SK-N-SH treated with all-trans-retinoic acid at 6 μM for 48 hours (cell line): ENCODE measurements around the gene BATF3.

ENCODE experiments used
- ARNTL ChIP-seq: fragments of 450-650 bp; formaldehyde crosslinking; IDR thresholded peaks from 2 replicates; pipeline ENCODE4 v1.5.0; 2020; ENCODE audit warnings: low read depth, mild to moderate bottlenecking, moderate library complexity, borderline replicate concordance
- BACH2 ChIP-seq: fragments of 250-450 bp; sonication (Bioruptor Pico); IDR thresholded peaks from 2 replicates; pipeline ENCODE4 v1.9.0; 2021; ENCODE audit warnings: mild to moderate bottlenecking, borderline replicate concordance
- CSDC2 ChIP-seq: fragments of 250-450 bp; sonication (Bioruptor Pico); IDR thresholded peaks from 2 replicates; pipeline ENCODE4 v1.5.0; 2020; ENCODE audit warnings: mild to moderate bottlenecking, moderate library complexity
- ESRRG ChIP-seq: fragments of 250-450 bp; sonication (Bioruptor Pico); IDR thresholded peaks from 2 replicates; pipeline ENCODE4 v1.6.1; 2021; ENCODE audit warnings: mild to moderate bottlenecking
- GLIS3 ChIP-seq: fragments of 250-450 bp; sonication (Bioruptor Pico); IDR thresholded peaks from 2 replicates; pipeline ENCODE4 v1.5.0; 2020; ENCODE audit warnings: mild to moderate bottlenecking, moderate library complexity
- ISL1 ChIP-seq: fragments of 250-450 bp; sonication (Bioruptor Pico); IDR thresholded peaks from 2 replicates; pipeline ENCODE4 v2.1.2; 2022; ENCODE audit warnings: mild to moderate bottlenecking, moderate library complexity
- PPARA ChIP-seq: fragments of 250-450 bp; sonication (Bioruptor Pico); IDR thresholded peaks from 2 replicates; pipeline ENCODE4 v1.5.0; 2020; ENCODE audit warnings: mild to moderate bottlenecking, borderline replicate concordance
- TOX ChIP-seq: fragments of 250-450 bp; sonication (Bioruptor Pico); IDR thresholded peaks from 2 replicates; pipeline ENCODE4 v1.8.0; 2021; ENCODE audit warnings: mild to moderate bottlenecking, moderate library complexity, borderline replicate concordance
- ZC3H10 ChIP-seq: fragments of 250-450 bp; sonication (Bioruptor Pico); IDR thresholded peaks from 2 replicates; pipeline ENCODE4 v1.5.1; 2021; ENCODE audit warnings: mild to moderate bottlenecking, moderate library complexity
- ZNF8 ChIP-seq: fragments of 450-650 bp; formaldehyde crosslinking; IDR thresholded peaks from 2 replicates; pipeline ENCODE4 v1.5.0; 2020; ENCODE audit warnings: mild to moderate bottlenecking, moderate library complexity
- TF ChIP-seq, protein P1 (sequence below): fragments of 250-450 bp; sonication (Bioruptor Pico); IDR thresholded peaks from 2 replicates; pipeline ENCODE4 v1.8.0; 2020; ENCODE audit warnings: mild to moderate bottlenecking, moderate library complexity, borderline replicate concordance

DNA sequence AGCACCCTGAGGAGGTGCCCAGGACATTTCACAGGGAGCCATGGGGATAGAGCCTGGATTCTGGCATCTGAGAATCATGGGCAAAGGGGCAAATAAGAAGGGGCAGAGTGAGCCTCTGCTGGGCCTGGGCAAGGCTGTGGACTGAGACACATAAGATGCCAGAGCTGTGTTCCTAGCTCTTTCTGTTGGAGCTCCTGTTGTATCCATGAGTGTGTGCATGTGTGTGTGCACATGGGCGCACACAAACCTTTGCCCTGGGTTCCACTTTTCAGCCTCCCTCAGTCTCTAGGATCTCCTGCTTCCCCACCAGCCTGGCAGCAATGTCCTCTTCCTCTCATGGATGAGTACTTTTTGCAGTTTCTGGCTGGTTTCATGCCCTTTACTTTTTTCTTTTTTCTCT lies 47.0 kb downstream of the BATF3 start:
- TF ChIP-seq ESRRG (CRISPR knock-in tag): no peak
- TF ChIP-seq GLIS3 (CRISPR knock-in tag): no peak
- no peak for TF ChIP-seq CSDC2 (CRISPR knock-in tag)
- TF ChIP-seq PPARA (CRISPR knock-in tag): no peak
- TF ChIP-seq ISL1 (CRISPR knock-in tag): no peak
- no peak for TF ChIP-seq ZNF8 (CRISPR knock-in tag)
- no peak for TF ChIP-seq BACH2 (CRISPR knock-in tag)
- no peak for TF ChIP-seq ARNTL (CRISPR knock-in tag)
- TF ChIP-seq, protein P1, sequence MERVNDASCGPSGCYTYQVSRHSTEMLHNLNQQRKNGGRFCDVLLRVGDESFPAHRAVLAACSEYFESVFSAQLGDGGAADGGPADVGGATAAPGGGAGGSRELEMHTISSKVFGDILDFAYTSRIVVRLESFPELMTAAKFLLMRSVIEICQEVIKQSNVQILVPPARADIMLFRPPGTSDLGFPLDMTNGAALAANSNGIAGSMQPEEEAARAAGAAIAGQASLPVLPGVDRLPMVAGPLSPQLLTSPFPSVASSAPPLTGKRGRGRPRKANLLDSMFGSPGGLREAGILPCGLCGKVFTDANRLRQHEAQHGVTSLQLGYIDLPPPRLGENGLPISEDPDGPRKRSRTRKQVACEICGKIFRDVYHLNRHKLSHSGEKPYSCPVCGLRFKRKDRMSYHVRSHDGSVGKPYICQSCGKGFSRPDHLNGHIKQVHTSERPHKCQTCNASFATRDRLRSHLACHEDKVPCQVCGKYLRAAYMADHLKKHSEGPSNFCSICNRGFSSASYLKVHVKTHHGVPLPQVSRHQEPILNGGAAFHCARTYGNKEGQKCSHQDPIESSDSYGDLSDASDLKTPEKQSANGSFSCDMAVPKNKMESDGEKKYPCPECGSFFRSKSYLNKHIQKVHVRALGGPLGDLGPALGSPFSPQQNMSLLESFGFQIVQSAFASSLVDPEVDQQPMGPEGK: no peak
- TF ChIP-seq ZC3H10: no peak
- no peak for TF ChIP-seq TOX (CRISPR knock-in tag)
